Hepatocyte (in vitro differentiated cells): ENCODE measurements around the gene ACVR1.

Experiments used
- EZH2phosphoT487 ChIP-seq: fragments of 200-600 bp; sonication (generic); IDR thresholded peaks from one replicate; pipeline ENCODE4 v1.6.1; 2018; ENCODE audit warnings: antibody characterized with exemption, mild to moderate bottlenecking, low read depth, moderate library complexity; ENCODE audit not compliant: unreplicated experiment, severe bottlenecking
- TF ChIP-seq, protein P1 (sequence below): fragments of 200-600 bp; sonication (generic); IDR thresholded peaks from 2 replicates; pipeline ENCODE4 v1.5.1; 2016; ENCODE audit warnings: antibody characterized with exemption, mild to moderate bottlenecking; ENCODE audit not compliant: poor library complexity

GRCh38 chr2:157793053-157793612 is 83.0 kb downstream of the ACVR1 start:
- TF ChIP-seq, protein P1, sequence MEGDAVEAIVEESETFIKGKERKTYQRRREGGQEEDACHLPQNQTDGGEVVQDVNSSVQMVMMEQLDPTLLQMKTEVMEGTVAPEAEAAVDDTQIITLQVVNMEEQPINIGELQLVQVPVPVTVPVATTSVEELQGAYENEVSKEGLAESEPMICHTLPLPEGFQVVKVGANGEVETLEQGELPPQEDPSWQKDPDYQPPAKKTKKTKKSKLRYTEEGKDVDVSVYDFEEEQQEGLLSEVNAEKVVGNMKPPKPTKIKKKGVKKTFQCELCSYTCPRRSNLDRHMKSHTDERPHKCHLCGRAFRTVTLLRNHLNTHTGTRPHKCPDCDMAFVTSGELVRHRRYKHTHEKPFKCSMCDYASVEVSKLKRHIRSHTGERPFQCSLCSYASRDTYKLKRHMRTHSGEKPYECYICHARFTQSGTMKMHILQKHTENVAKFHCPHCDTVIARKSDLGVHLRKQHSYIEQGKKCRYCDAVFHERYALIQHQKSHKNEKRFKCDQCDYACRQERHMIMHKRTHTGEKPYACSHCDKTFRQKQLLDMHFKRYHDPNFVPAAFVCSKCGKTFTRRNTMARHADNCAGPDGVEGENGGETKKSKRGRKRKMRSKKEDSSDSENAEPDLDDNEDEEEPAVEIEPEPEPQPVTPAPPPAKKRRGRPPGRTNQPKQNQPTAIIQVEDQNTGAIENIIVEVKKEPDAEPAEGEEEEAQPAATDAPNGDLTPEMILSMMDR = peak; percentile 22
- TF ChIP-seq EZH2phosphoT487 = no peak
